GM12872 (cell line): ENCODE measurements around the gene CPSF4.

ENCODE experiments used
- CTCF ChIP-seq: IDR thresholded peaks from 3 replicates; pipeline ENCODE4 v1.5.1; 2011; ENCODE audit warnings: low read depth, mild to moderate bottlenecking, low read length, moderate library complexity; ENCODE audit not compliant: insufficient read depth

Gene CPSF4

GRCh38 chr7:99440195-99440594 lies 1.5 kb downstream of the CPSF4 start:
- TF ChIP-seq CTCF = no peak

GRCh38 chr7:99446096-99446495 lies 7.4 kb downstream of the CPSF4 start:
- no peak for TF ChIP-seq CTCF

- TF ChIP-seq CTCF = no peak
Measured at GRCh38 chr7:99447943-99448342, 9.2 kb downstream of the CPSF4 start.

GRCh38 chr7:99448855-99449254 lies 10.1 kb downstream of the CPSF4 start:
- TF ChIP-seq CTCF = no peak

GRCh38 chr7:99449326-99449725 lies 10.6 kb downstream of the CPSF4 start:
- no peak for TF ChIP-seq CTCF

GRCh38 chr7:99451936-99452335 lies 13.2 kb downstream of the CPSF4 start:
- no peak for TF ChIP-seq CTCF

- no peak for TF ChIP-seq CTCF
Measured at GRCh38 chr7:99452541-99452940, 13.8 kb downstream of the CPSF4 start.

GRCh38 chr7:99453105-99453504 lies 14.4 kb downstream of the CPSF4 start:
- no peak for TF ChIP-seq CTCF
